NB4 (cell line): ENCODE results near the gene CPXM2.

Experiments
- POLR2A ChIP-seq: IDR thresholded peaks from 2 replicates; pipeline ENCODE4 v1.6.1; 2011; ENCODE audit warnings: mild to moderate bottlenecking; ENCODE audit not compliant: insufficient read length; ENCODE audit errors: extremely low read depth
- TF ChIP-seq, protein P1 (sequence below): IDR thresholded peaks from one replicate; pipeline ENCODE4 v1.5.1; 2012; ENCODE audit warnings: low read depth, low read length

- TF ChIP-seq, protein P1, sequence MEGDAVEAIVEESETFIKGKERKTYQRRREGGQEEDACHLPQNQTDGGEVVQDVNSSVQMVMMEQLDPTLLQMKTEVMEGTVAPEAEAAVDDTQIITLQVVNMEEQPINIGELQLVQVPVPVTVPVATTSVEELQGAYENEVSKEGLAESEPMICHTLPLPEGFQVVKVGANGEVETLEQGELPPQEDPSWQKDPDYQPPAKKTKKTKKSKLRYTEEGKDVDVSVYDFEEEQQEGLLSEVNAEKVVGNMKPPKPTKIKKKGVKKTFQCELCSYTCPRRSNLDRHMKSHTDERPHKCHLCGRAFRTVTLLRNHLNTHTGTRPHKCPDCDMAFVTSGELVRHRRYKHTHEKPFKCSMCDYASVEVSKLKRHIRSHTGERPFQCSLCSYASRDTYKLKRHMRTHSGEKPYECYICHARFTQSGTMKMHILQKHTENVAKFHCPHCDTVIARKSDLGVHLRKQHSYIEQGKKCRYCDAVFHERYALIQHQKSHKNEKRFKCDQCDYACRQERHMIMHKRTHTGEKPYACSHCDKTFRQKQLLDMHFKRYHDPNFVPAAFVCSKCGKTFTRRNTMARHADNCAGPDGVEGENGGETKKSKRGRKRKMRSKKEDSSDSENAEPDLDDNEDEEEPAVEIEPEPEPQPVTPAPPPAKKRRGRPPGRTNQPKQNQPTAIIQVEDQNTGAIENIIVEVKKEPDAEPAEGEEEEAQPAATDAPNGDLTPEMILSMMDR, result no peak
- TF ChIP-seq POLR2A, result no peak
Measured at GRCh38 chr10:123790132-123790885, 101.3 kb downstream of the CPXM2 start.
